Stomach (tissue), 9 donors: ENCODE results near the gene OGT. TPM values are rescaled to one million over a fixed set of nuclear protein-coding genes. Genes with fewer than 3 reads are reported as not detected.
"Not testable (repeated sequence)": the region's sequence is repeated elsewhere in the genome, so short reads cannot be mapped to it uniquely, and the experiment has no call there.

Experiments used
- DNase-seq, 2 donors: peaks; one replicate each; pipeline versions ENCODE4 v3.0.0 to v3.0.0-alpha.2; 2013 to 2019
- H3K27ac ChIP-seq, 5 donors: fragments of 200-600 bp in 4 of 5; sonication (generic) in 4 of 5; one replicate each; pipeline ENCODE4 v1.5.1; 2013 to 2019; ENCODE audit warnings: mild to moderate bottlenecking in 1 of 5, moderate library complexity in 1 of 5
- H3K27me3 ChIP-seq, 3 donors: fragments of 200-600 bp; sonication (generic); one replicate each; pipeline ENCODE4 v1.5.1; 2017 to 2019; ENCODE audit warnings: mixed run types in 1 of 3
- H3K36me3 ChIP-seq, 4 donors: fragments of 200-600 bp; sonication (generic); 1 replicate in 3 of 4; 2 replicates in 1 of 4; pipeline ENCODE4 v1.5.1; 2016 to 2019
- H3K4me1 ChIP-seq, 4 donors: fragments of 200-600 bp; sonication (generic); one replicate each; pipeline ENCODE4 v1.5.1; 2016 to 2019
- H3K4me3 ChIP-seq, 4 donors: fragments of 200-600 bp; sonication (generic) in 3 of 4; one replicate each; pipeline ENCODE4 v1.5.1; 2016 to 2019; ENCODE audit warnings: mild to moderate bottlenecking in 1 of 4
- H3K9me3 ChIP-seq, 4 donors: fragments of 200-600 bp; sonication (generic); one replicate each; pipeline ENCODE4 v1.5.1; 2016 to 2019
- EP300 ChIP-seq: sonication (generic); formaldehyde crosslinking; IDR thresholded peaks from one replicate; pipeline ENCODE4 v1.6.1; 2017; ENCODE audit warnings: antibody characterized with exemption
- POLR2A ChIP-seq, 4 donors: fragments of 450-650 bp; IDR thresholded peaks; one replicate each; pipeline ENCODE4 v1.6.1; 2016; ENCODE audit warnings: antibody characterized with exemption in 4 of 4, control low read depth in 2 of 4, mild to moderate bottlenecking in 1 of 4, moderate library complexity in 1 of 4
- POLR2AphosphoS5 ChIP-seq, 3 donors: sonication (generic); formaldehyde crosslinking; IDR thresholded peaks; one replicate each; pipeline ENCODE4 v1.6.1; 2016; ENCODE audit warnings: antibody characterized with exemption in 3 of 3
- WGBS, 5 donors: extraction: QIAGEN DNeasy Blood & Tissue Kit in 3 of 5; methylation state at CpG; one replicate each; pipeline versions ENCODE4 v1.1.5 to v1.1.7; 2013 to 2018; 5-methylcytosine and 5-hydroxymethylcytosine counted together
- intact Hi-C: fragments of 100-400 bp; cut with DNase I; formaldehyde crosslinking; loops from one replicate; pipeline ENCODE4 v1.15.1; 2023; ENCODE audit warnings: low total_unique reads
- polyA plus RNA-seq, 3 donors: library from polyadenylated mRNA; stranded (reverse); fragments of 200-250 nt; gene quantifications; one replicate each; pipeline ENCODE4 v1.2.3, GENCODE V29; 2013
- total RNA-seq, 5 donors: library from RNA; depleted of rRNA; stranded (reverse); fragments of >200 nt; gene quantifications; one replicate each; pipeline versions ENCODE4 v1.1.0 to v1.2.3, GENCODE V29; 2014 to 2016
- TF ChIP-seq, protein P1 (sequence below), 7 experiments: fragments of 450-650 bp in 4 of 7; fragments of 200-600 bp in 3 of 7; sonication (generic) in 3 of 7; IDR thresholded peaks; one replicate each; pipeline ENCODE4 v1.5.1; 2016 to 2019; ENCODE audit warnings: antibody characterized with exemption in 7 of 7, control low read depth in 2 of 7, mild to moderate bottlenecking in 1 of 7
- donor health status: healthy with polysubstance abuse.
- donor health status: Bipolar disorder and iron deficiency.
- donor health status: healthy.

Gene OGT
- total and polyA plus RNA-seq, 8 donors, result 9.6 to 303 (median 85.9) TPM

DNA sequence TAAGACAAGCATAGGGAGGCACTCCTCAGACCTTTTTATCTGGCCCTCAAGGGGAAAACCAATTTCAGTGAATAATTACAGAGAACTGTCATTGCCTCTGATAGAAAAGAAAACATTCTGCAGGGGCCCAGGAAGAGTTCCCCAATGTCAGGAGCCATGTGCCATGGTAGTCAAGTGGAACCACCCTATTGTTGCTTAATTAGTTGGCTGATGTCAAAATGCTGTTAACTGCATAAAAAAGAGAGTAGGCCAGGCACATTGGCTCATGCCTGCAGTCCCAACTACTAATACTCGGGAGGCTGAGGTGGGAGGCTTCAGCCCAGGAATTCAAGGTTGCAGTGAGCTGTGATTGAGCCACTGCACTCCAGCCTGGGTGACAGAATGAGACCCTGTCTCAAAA, 28.6 kb upstream of the OGT start:
- Histone ChIP-seq H3K27ac (no peak overlapping the region), H3K4me1 (no peaks in the 10 kb centered on the region), H3K27me3 (no peaks in the 10 kb centered on the region), H3K9me3 (peaks cover 0 to 9% (median 3%) of the 10 kb centered on the region in 4 donors), H3K4me3 (no peak overlapping the region), H3K36me3 (no peaks in the 10 kb centered on the region)
- DNase-seq, result no peak
- TF ChIP-seq POLR2A (IDR thresholded peaks at IDR 0.05) (no peak), EP300 (no peak), POLR2AphosphoS5 (IDR thresholded peaks at IDR 0.05) (no peak)
- TF ChIP-seq, protein P1, sequence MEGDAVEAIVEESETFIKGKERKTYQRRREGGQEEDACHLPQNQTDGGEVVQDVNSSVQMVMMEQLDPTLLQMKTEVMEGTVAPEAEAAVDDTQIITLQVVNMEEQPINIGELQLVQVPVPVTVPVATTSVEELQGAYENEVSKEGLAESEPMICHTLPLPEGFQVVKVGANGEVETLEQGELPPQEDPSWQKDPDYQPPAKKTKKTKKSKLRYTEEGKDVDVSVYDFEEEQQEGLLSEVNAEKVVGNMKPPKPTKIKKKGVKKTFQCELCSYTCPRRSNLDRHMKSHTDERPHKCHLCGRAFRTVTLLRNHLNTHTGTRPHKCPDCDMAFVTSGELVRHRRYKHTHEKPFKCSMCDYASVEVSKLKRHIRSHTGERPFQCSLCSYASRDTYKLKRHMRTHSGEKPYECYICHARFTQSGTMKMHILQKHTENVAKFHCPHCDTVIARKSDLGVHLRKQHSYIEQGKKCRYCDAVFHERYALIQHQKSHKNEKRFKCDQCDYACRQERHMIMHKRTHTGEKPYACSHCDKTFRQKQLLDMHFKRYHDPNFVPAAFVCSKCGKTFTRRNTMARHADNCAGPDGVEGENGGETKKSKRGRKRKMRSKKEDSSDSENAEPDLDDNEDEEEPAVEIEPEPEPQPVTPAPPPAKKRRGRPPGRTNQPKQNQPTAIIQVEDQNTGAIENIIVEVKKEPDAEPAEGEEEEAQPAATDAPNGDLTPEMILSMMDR (IDR thresholded peaks at IDR 0.05), result no peak
- WGBS, 5 donors, result 56 to 100% (median 80%) methylated on average over 1 of the region's 1 CpG
- intact Hi-C loops, result no loop called here

DNA sequence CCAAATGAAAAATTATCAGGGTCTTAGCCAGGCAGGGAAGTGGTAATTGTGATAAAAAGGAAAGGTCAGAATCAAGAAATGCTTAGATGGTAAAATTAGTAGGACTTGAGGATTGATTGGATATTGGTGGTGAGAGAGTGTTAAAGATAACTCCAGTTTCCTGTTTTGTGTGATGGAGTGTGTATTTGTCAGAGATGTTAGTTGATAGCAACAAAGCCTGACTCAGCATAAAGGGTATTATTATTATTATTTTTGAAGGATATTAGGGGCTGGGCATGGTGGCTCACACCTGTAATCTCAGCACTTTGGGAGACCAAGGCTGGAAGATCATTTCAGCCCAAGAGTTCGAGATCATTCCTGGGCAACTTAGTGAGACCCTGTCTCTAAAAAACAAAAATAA, 23.6 kb upstream of the OGT start:
- intact Hi-C loops, result no loop called here
- Histone ChIP-seq H3K4me3 (no peak overlapping the region), H3K27ac (no peak overlapping the region), H3K36me3 (no peaks in the 10 kb centered on the region), H3K27me3 (no peaks in the 10 kb centered on the region), H3K9me3 (no peaks in the 10 kb centered on the region), H3K4me1 (no peaks in the 10 kb centered on the region)
- WGBS, 5 donors, result 73 to 94% (median 88%) methylated on average over 1 of the region's 1 CpG
- no peak for DNase-seq
- TF ChIP-seq POLR2AphosphoS5 (IDR thresholded peaks at IDR 0.05) (no peak), EP300 (no peak), POLR2A (IDR thresholded peaks at IDR 0.05) (no peak)
- TF ChIP-seq, protein P1 (IDR thresholded peaks at IDR 0.05), result no peak

DNA sequence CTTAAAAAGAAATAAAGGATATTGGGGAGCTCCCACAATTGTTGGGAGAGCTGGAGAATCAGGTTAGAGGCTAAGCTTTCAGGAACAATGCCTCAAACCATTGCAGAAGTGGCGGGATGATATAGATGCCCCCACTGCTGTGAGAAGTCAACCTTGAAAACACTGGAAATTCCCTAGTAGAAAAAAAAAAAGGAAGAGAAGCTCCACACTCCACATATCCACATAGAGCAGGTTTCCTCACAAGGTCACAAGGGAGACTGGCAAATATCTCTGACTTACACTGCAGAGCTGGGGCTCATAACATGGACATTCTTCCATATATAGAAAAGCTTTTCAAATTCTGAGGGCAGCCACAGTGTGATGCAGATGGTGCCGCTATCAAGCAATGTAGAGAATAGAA, 22.7 kb upstream of the OGT start:
- no peak overlapping the region for H3K27ac ChIP-seq
- no peaks in the 10 kb centered on the region for H3K9me3 ChIP-seq
- H3K36me3 ChIP-seq, result no peaks in the 10 kb centered on the region
- 82 to 100% (median 95%) methylated on average over 2 of the region's 2 CpGs for WGBS, 5 donors
- no peaks in the 10 kb centered on the region for H3K27me3 ChIP-seq
- H3K4me1 ChIP-seq, result peaks cover 0 to 3% (median 0%) of the 10 kb centered on the region in 4 donors
- intact Hi-C loops, result no loop called here
- DNase-seq, result no peak
- TF ChIP-seq POLR2AphosphoS5 (IDR thresholded peaks at IDR 0.05) (no peak), POLR2A (IDR thresholded peaks at IDR 0.05) (no peak), EP300 (no peak)
- TF ChIP-seq, protein P1 (IDR thresholded peaks at IDR 0.05), result no peak
- H3K4me3 ChIP-seq, result no peak overlapping the region

DNA sequence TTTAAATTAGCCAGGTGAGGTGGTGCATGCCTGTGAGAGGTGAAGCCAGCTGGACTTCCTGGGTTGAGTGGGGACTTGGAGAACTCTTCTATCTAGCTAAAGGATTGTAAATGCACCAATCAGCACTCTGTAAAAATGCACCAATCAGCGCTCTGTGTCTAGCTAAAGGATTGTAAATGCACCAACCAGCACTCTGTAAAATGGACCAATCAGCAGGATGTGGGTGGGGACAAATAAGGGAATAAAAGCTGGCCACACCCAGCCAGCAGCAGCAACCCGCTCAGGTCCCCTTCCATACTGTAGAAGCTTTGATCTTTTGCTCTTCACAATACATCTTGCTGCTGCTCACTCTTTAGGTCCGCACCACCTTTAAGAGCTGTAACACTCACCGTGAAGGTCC, 19.2 kb upstream of the OGT start:
- H3K4me1 ChIP-seq, H3K4me3 ChIP-seq, H3K36me3 ChIP-seq, intact Hi-C loops, H3K27ac ChIP-seq, H3K27me3 ChIP-seq, DNase-seq, H3K9me3 ChIP-seq: not testable (repeated sequence)
- WGBS, 5 donors, result 86 to 99% (median 93%) methylated on average over 4 of the region's 4 CpGs

DNA sequence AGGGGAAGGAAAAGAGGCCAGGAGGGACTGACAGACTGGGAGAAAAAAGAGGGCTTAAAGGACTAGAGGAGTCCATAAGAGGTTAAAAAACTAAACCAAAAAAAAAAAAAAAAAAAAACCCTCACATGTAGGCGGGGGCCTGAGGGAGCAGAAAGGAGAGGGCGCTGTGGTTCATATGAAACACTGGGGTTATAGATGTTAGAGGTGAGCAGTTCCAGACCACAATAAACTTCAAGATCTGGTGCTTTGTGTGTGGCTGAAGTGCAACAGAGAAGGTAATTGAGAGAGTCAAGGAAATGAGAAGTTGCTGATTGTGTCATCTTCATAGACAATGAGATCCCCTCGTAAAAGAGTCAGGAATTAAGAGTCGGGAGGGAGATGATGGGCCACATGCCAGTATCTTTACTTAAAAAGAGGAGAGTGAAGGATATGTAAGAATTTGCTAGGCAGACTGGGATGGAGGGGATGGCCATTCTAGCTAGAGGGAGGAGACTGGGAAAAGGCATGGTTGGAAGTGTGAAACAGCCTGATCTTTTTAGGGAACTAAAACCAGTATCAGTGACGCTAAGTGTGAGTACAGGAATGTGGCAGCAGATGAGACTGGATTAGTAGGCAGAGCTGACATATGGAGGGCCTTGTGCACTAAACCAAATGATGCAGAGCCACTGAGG, 18.4 kb upstream of the OGT start:
- no peak overlapping the region for H3K4me3 ChIP-seq
- TF ChIP-seq EP300 (no peak), POLR2A (IDR thresholded peaks at IDR 0.05) (no peak), POLR2AphosphoS5 (IDR thresholded peaks at IDR 0.05) (no peak)
- TF ChIP-seq, protein P1 (IDR thresholded peaks at IDR 0.05), result no peak
- WGBS, 5 donors, result 29 to 47% (median 41%) methylated on average over 5 of the region's 5 CpGs
- DNase-seq, result peak in 1 of 2 donors; percentile 1
- intact Hi-C loops, result no loop called here
- peaks cover 0 to 6% (median 0%) of the 10 kb centered on the region in 4 donors for H3K9me3 ChIP-seq
- no peak overlapping the region for H3K27ac ChIP-seq
- H3K36me3 ChIP-seq, result no peaks in the 10 kb centered on the region
- peaks cover 0 to 4% (median 0%) of the 10 kb centered on the region in 4 donors for H3K4me1 ChIP-seq
- H3K27me3 ChIP-seq, result no peaks in the 10 kb centered on the region
